BLaER1 treated with 17β-estradiol and CSF1 and Interleukin-3, amounts not matched to agents 10 nM and 100 nM (cell line): ENCODE measurements around the gene FSD1L.
"Not testable (repeated sequence)": the region's sequence is repeated elsewhere in the genome, so short reads cannot be mapped to it uniquely, and the experiment has no call there.

Experiments used
- H3K27ac ChIP-seq, 11 experiments: shearing (Covaris generic); formaldehyde crosslinking; 2 replicates each; pipeline ENCODE4 v1.8.1; 2022
- H3K27me3 ChIP-seq, 11 experiments: shearing (Covaris generic); formaldehyde crosslinking; 2 replicates each; pipeline ENCODE4 v1.8.1; 2022
- H3K36me3 ChIP-seq, 11 experiments: shearing (Covaris generic); formaldehyde crosslinking; 2 replicates each; pipeline ENCODE4 v1.8.1; 2022
- H3K4me1 ChIP-seq, 10 experiments: shearing (Covaris generic); formaldehyde crosslinking; 2 replicates each; pipeline ENCODE4 v1.8.1; 2022
- H3K4me2 ChIP-seq, 11 experiments: shearing (Covaris generic); formaldehyde crosslinking; 2 replicates each; pipeline ENCODE4 v1.8.1; 2022
- H3K4me3 ChIP-seq, 10 experiments: shearing (Covaris generic); formaldehyde crosslinking; 2 replicates each; pipeline ENCODE4 v1.8.1; 2022
- H3K9ac ChIP-seq, 11 experiments: shearing (Covaris generic); formaldehyde crosslinking; 2 replicates each; pipeline ENCODE4 v1.8.1; 2022
- H3K9me3 ChIP-seq, 11 experiments: shearing (Covaris generic); formaldehyde crosslinking; replicated peaks in 1 of 11; 2 replicates each; pipeline ENCODE4 v1.8.1; 2022
- H4K20me1 ChIP-seq, 11 experiments: shearing (Covaris generic); formaldehyde crosslinking; 2 replicates each; pipeline ENCODE4 v1.8.1; 2022
- Cebpa-rat ChIP-seq, 11 experiments: shearing (Covaris generic); IDR thresholded peaks; 2 replicates each; pipeline ENCODE4 v1.8.1; 2022

Gene FSD1L

DNA sequence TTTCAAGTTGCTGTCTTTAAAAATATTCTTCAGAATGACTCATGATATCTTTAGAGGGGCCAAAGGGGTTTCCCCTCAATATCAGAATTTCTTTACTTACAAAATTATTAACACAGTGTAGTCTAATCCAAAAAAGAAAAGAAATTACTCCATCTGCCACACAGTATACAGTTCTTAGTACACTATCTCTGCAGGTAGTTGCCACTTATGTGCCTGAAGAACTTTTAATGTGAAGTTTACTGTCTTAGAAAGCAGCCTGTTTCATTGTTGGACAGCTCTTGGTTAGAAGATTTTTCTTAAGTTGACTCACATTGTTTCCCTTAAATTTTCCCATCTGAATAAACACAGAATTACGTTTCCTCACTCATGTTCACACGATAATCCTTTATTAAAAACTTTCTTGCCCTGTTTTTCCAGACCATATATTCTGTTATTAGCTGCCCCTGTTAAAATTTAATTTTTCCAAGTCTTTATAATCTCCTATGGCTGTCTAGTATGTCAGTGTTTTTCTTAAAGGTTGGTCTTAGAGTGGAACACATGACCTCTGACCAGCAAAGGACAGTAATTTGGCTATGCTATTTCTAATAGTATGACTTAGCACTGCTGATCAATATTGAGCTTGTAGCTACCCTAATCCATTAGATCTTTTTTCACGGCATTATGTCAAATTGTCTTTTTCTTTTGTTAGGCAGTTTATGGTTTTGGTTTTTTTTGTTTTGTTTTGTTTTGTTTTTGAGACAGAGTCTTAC lies 88.3 kb downstream of the FSD1L start:
- Histone ChIP-seq H3K27me3 (no peaks in the 10 kb centered on the region), H3K9me3 (no peaks in the 10 kb centered on the region), H4K20me1 (no peaks in the 10 kb centered on the region), H3K36me3 (peaks cover 0 to 50% (median 9%) of the 10 kb centered on the region in 11 experiments; a peak in 10 of 22 replicates), H3K4me2 (no peak overlapping the region), H3K4me3 (no peak overlapping the region), H3K27ac (no peak overlapping the region), H3K9ac (no peak overlapping the region), H3K4me1 (peaks cover 0 to 4% (median 0%) of the 10 kb centered on the region in 10 experiments; a peak in 1 of 20 replicates)
- no peak for TF ChIP-seq Cebpa-rat (IDR thresholded peaks at IDR 0.05)

DNA sequence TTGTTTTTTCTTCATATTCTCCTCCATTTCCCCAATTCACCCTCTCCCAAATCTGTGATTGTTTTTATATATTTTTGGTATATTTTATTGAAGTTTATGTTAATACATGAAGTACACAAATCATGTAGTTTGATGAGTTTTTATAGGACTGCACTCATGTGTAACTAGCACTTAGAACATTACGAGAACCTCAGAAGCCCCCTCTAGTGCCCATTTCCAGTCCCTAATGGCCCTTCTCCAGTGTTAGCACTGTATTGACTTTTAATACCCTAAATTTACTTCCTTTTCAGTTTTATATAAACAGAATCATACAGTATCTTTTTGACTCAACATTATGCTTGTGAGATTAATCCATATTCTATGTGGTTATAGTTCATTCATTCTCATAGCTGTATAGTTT lies 91.6 kb downstream of the FSD1L start:
- H4K20me1 ChIP-seq: no peaks in the 10 kb centered on the region
- no peaks in the 10 kb centered on the region for H3K9me3 ChIP-seq
- no peak overlapping the region for H3K9ac ChIP-seq
- 0 out of 20 replicates have a peak, but pooled peaks cover 0 to 3% (median 0%) of the 10 kb centered on the region in 10 experiments for H3K4me1 ChIP-seq
- no peak overlapping the region for H3K4me2 ChIP-seq
- peaks cover 0 to 43% (median 9%) of the 10 kb centered on the region in 11 experiments; a peak in 10 of 22 replicates for H3K36me3 ChIP-seq
- H3K4me3 ChIP-seq: no peak overlapping the region
- no peaks in the 10 kb centered on the region for H3K27me3 ChIP-seq
- H3K27ac ChIP-seq: no peak overlapping the region
- TF ChIP-seq Cebpa-rat (IDR thresholded peaks at IDR 0.05): no peak

GRCh38 chr9:105541838-105542237 lies 94.0 kb downstream of the FSD1L start:
- Histone ChIP-seq H3K4me1 (0 out of 20 replicates have a peak, but pooled peaks cover 0 to 3% (median 0%) of the 10 kb centered on the region in 10 experiments), H3K4me3 (no peak overlapping the region), H4K20me1 (no peaks in the 10 kb centered on the region), H3K9me3 (no peaks in the 10 kb centered on the region), H3K27ac (no peak overlapping the region), H3K9ac (no peak overlapping the region), H3K36me3 (peaks cover 0 to 32% (median 0%) of the 10 kb centered on the region in 11 experiments; a peak in 5 of 22 replicates), H3K4me2 (no peak overlapping the region), H3K27me3 (no peaks in the 10 kb centered on the region)
- TF ChIP-seq Cebpa-rat (IDR thresholded peaks at IDR 0.05): no peak

DNA sequence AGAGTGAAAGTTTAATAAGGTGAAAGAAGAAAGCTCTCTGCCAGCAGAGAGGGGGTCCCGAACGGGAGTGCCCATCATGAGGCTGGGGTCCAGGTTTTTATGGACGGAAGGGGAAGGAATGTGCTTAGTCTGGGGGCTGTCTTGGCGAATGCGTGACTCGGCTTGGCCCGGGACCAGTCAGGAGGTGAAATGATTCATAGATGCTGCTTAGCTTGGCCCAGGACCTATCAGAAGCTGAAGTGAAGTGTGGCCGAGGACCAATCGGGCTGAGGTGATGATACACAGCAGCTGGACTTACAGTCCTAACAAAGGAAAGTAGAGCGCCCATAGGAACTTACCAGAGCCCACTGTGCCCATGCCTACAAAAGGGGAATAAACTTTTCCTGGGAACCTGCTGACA lies 106.2 kb downstream of the FSD1L start:
- peaks cover 5 to 8% (median 7%) of the 10 kb centered on the region in 10 experiments for H3K4me1 ChIP-seq
- no peaks in the 10 kb centered on the region for H3K9me3 ChIP-seq
- no peak overlapping the region for H3K9ac ChIP-seq
- no peak for TF ChIP-seq Cebpa-rat (IDR thresholded peaks at IDR 0.05)
- no peak overlapping the region for H3K4me2 ChIP-seq
- no peak overlapping the region for H3K4me3 ChIP-seq
- peaks cover 0 to 5% (median 0%) of the 10 kb centered on the region in 11 experiments; a peak in 1 of 22 replicates for H3K36me3 ChIP-seq
- H3K27me3 ChIP-seq: no peaks in the 10 kb centered on the region
- H4K20me1 ChIP-seq: no peaks in the 10 kb centered on the region
- H3K27ac ChIP-seq: no peak overlapping the region

- Histone ChIP-seq H3K4me3 (peak within 1 kb of the TSS; percentile 79 to 90 (median 87)), H4K20me1 (no peaks in the 10 kb centered on the region), H3K9ac (peak within 1 kb of the TSS; percentile 69 to 83 (median 77)), H3K27ac (peak within 1 kb of the TSS in 9 of 11 experiments; percentile 54 to 68 (median 60); a peak in 20 of 22 replicates), H3K36me3 (peaks cover 17 to 30% (median 23%) of the 10 kb centered on the region in 11 experiments; a peak in 21 of 22 replicates), H3K4me2 (peak within 1 kb of the TSS; percentile 75 to 96 (median 83)), H3K9me3 (peaks cover 17 to 29% (median 25%) of the 10 kb centered on the region in 11 experiments), H3K27me3 (no peaks in the 10 kb centered on the region), H3K4me1 (peaks cover 9 to 14% (median 12%) of the 10 kb centered on the region in 10 experiments)
- TF ChIP-seq Cebpa-rat (IDR thresholded peaks at IDR 0.05): no peak
Observed at GRCh38 chr9:105557804-105558610, 110.2 kb downstream of the FSD1L start, which contains the start of gene FKTN. FKTN (plus strand) TSS chr9:105558131; CDS start chr9:105575033, 16,902 bp downstream.

- H3K9ac ChIP-seq: no peak overlapping the region
- no peak for TF ChIP-seq Cebpa-rat (IDR thresholded peaks at IDR 0.05)
- no peak overlapping the region for H3K4me3 ChIP-seq
- H4K20me1 ChIP-seq: no peaks in the 10 kb centered on the region
- no peak overlapping the region for H3K4me2 ChIP-seq
- H3K27me3 ChIP-seq: no peaks in the 10 kb centered on the region
- no peak overlapping the region for H3K27ac ChIP-seq
- H3K9me3 ChIP-seq: peaks cover 16 to 28% (median 21%) of the 10 kb centered on the region in 11 experiments
- H3K4me1 ChIP-seq: no peaks in the 10 kb centered on the region
- peaks cover 8 to 44% (median 31%) of the 10 kb centered on the region in 11 experiments for H3K36me3 ChIP-seq
Observed at GRCh38 chr9:105572455-105572854, 124.6 kb downstream of the FSD1L start.

DNA sequence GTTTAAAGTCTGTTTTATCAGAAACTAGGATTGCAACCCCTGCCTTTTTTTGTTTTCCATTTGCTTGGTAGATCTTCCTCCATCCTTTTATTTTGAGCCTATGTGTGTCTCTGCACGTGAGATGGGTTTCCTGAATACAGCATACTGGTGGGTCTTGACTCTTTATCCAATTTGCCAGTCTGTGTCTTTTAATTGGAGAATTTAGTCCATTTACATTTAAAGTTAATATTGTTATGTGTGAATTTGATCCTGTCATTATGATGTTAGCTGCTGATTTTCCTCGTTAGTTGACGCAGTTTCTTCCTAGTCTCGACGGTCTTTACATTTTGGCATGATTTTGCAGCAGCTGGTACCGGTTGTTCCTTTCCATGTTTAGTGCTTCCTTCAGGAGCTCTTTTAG lies 132.1 kb downstream of the FSD1L start:
- not testable (repeated sequence) for H4K20me1 ChIP-seq, H3K9ac ChIP-seq, H3K4me3 ChIP-seq

DNA sequence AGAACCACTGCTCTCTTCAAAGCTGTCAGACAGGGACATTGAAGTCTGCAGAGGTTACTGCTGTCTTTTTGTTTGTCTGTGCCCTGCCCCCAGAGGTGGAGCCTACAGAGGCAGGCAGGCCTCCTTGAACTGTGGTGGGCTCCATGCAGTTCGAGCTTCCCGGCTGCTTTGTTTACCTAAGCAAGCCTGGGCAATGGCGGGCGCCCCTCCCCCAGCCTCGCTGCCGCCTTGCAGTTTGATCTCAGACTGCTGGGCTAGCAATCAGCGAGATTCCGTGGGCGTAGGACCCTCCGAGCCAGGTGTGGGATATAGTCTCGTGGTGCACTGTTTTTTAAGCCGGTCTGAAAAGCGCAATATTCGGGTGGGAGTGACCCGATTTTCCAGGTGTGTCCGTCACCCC lies 133.7 kb downstream of the FSD1L start:
- not testable (repeated sequence) for H3K27me3 ChIP-seq, H4K20me1 ChIP-seq, H3K4me1 ChIP-seq, H3K27ac ChIP-seq, H3K9me3 ChIP-seq, H3K4me3 ChIP-seq, H3K4me2 ChIP-seq, H3K9ac ChIP-seq
- H3K36me3 ChIP-seq: peaks cover 0 to 29% (median 14%) of the 10 kb centered on the region in 11 experiments; a peak in 15 of 22 replicates

More for the DNA sequence above, 132.1 kb downstream of the FSD1L start:
- H3K36me3 ChIP-seq: peaks cover 11 to 26% (median 17%) of the 10 kb centered on the region in 11 experiments
- not testable (repeated sequence) for H3K27ac ChIP-seq, H3K27me3 ChIP-seq, H3K4me1 ChIP-seq, H3K4me2 ChIP-seq, H3K9me3 ChIP-seq

GRCh38 chr9:105593145-105593544 lies 145.3 kb downstream of the FSD1L start:
- H4K20me1 ChIP-seq: no peaks in the 10 kb centered on the region
- no peak overlapping the region for H3K4me2 ChIP-seq
- no peak for TF ChIP-seq Cebpa-rat (IDR thresholded peaks at IDR 0.05)
- no peaks in the 10 kb centered on the region for H3K27me3 ChIP-seq
- H3K9me3 ChIP-seq: peaks cover 30 to 43% (median 40%) of the 10 kb centered on the region in 11 experiments
- H3K36me3 ChIP-seq: peaks cover 51 to 97% (median 80%) of the 10 kb centered on the region in 11 experiments
- no peak overlapping the region for H3K4me3 ChIP-seq
- H3K4me1 ChIP-seq: no peaks in the 10 kb centered on the region
- no peak overlapping the region for H3K27ac ChIP-seq
- no peak overlapping the region for H3K9ac ChIP-seq
